GM18868 (cell line): ENCODE measurements around the gene MSL2.
"Not testable (repeated sequence)": the region's sequence is repeated elsewhere in the genome, so short reads cannot be mapped to it uniquely, and the experiment has no call there.

ENCODE experiments used
- ATAC-seq: cut with Tn5 transposase; IDR thresholded peaks from one replicate; pipeline ENCODE4 v1.9.1; 2021; ENCODE audit warnings: mild to moderate bottlenecking, moderate library complexity; ENCODE audit not compliant: unreplicated experiment

The MSL2 gene, protein sequence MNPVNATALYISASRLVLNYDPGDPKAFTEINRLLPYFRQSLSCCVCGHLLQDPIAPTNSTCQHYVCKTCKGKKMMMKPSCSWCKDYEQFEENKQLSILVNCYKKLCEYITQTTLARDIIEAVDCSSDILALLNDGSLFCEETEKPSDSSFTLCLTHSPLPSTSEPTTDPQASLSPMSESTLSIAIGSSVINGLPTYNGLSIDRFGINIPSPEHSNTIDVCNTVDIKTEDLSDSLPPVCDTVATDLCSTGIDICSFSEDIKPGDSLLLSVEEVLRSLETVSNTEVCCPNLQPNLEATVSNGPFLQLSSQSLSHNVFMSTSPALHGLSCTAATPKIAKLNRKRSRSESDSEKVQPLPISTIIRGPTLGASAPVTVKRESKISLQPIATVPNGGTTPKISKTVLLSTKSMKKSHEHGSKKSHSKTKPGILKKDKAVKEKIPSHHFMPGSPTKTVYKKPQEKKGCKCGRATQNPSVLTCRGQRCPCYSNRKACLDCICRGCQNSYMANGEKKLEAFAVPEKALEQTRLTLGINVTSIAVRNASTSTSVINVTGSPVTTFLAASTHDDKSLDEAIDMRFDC

GRCh38 chr3:136196064-136196400 is at the start of gene MSL2:
Gene MSL2, minus strand, starts transcription at chr3:136196335. Its CDS starts 1,222 bp downstream, at chr3:136195113.
- ATAC-seq, result no peak

DNA sequence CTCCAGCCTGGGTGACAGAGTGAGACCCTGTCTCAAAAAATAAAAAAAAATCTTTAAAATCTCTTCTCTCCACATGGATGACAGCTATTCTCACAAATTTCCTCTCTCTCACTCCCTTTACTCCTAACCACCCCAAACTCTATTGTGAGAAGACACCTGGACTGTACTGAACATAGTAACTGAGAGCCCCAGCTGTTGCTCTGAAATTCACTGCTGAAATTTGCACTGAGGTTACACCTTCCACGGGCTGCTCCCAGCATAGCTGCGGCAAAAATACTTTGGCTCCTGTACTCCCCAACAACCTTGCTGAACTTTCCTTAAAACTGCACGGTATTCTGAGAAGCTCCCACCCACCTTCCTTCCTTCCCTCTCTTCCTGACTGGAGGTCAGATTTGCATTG is 49.6 kb upstream of the MSL2 start:
- ATAC-seq, result no peak

DNA sequence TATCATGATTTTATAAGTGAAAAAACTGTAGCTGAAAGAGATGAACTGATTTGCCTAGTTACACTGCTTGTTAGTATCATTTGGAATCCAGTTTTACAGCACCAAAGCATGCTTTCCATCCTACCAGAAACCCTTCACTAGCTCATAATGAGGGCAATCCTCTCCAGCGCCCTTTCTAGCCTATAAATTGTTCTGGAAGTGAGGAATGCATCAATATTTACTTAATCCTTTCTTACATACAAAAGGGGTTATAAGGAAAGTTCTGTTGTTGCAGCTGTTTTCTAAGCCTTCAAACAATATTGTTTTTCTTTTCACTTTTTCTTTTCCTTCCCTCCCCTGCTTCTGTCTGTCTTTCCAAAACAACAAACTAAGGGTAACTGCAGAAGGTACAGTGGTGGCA is 43.0 kb upstream of the MSL2 start:
- no peak for ATAC-seq

- no peak for ATAC-seq
These were observed 42.0 kb upstream of the MSL2 start for GRCh38 chr3:136237961-136238649.

DNA sequence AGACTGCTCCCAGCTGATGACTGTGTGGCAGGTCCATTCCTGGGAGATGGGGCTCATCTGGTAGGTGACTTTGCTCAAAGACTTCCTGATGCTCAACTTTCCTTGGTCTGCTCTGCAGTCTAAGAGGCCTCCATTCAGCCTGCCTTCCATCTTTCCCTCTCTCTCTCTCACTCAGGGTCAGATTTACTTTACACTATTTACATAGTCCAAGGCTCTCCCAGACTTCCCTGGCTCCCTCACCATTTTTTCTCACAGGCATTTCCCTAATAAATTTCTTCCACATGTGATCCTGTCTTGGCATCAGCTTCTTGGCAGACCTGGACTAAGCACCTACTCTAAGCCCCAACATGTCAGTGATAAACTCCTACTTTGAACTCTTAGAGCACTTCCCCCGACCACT is 41.0 kb upstream of the MSL2 start:
- no peak for ATAC-seq

DNA sequence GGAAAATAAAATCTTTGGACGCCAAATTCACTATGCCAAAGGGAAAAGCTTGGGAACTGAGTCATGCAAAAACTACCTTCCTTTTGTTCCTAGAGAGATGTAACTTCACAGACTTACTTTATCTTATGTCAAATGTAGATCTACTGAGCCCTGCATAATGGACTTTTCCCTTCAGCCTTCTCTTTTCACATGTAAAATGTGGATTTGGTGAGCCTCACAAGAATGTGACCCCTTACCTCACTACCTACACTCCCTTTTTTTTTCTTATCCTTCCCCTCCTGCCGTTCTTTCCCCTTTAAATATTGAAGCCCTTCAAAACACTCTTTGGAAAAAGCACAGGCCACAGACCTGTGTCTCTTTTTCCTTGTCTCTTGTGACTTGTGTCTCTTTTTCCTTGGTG is 40.0 kb upstream of the MSL2 start:
- ATAC-seq, result no peak

DNA sequence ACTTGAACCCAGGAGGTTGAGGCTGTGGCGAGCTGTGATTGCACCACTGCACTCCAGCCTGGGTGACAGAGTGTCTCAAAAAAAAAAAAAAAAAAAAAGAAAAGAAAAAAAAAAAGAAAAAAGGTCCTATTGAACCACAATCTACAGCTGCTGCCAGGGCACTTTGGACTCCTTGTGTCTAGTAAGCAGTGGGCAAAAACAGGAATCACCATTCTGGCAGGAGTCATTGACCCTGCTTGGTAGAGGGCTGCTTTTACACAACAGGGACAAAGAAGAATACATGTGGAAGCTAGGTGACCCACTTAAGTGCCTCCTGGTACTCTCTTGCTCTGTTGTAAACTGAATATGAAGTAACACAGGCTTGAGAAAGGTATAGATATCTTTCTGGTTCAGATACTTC is 39.4 kb upstream of the MSL2 start:
- ATAC-seq, result no peak

- no peak for ATAC-seq
These were observed 36.3 kb upstream of the MSL2 start for GRCh38 chr3:136232413-136232812.

GRCh38 chr3:136222746-136223145 is 26.6 kb upstream of the MSL2 start:
- ATAC-seq, result not testable (repeated sequence)

DNA sequence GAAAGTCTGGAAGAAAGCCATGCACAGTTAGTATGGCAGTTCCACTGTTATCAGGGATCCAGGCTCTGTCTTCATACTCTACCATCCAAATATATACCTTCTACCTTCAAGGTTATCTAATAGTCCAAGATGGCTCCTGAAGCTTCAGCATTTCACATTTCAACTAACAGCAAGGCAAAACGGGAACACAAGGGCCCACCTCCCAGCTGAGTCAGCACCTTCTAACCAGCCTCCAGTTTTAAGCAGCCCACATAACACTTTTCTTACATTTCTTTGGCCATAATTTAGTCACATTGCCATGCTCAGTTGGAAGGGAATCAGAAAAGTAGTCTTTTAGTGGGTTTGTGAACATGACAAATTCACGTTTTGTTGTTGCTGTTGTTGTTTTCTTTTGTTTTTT is 15.4 kb upstream of the MSL2 start:
- ATAC-seq, result no peak

- ATAC-seq, result no peak
These were observed 13.8 kb upstream of the MSL2 start for GRCh38 chr3:136209921-136210320.

- no peak for ATAC-seq
These were observed 11.5 kb upstream of the MSL2 start for GRCh38 chr3:136207489-136208115.

GRCh38 chr3:136199219-136199618 is 3.1 kb upstream of the MSL2 start:
- not testable (repeated sequence) for ATAC-seq

DNA sequence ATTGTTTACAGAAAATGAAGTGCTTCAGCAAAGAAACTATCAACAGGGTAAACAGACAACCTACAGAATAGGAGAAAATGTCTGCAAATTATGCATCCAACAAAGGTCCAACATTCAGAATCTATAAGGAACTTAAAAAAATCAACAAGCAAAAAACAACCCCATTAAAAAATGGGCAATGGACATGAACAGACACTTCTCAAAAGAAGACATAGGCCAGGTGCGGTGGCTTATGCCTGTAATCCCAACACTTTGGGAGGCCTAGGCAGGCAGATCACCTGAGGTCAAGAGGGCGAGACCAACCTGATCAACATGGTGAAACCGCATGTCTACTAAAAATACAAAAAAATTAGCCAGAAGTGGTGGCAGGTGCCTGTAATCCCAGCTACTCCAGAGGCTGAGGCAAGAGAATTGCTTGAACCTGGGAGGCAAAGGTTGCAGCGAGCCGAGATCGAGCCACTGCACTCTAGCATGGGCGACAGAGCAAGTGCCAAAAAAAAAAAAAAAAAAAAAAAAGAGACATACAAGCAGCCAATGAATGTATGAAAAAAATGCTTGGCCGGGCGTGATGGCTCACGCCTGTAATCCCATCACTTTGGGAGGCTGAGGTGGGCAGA is 2.4 kb upstream of the MSL2 start:
- not testable (repeated sequence) for ATAC-seq

- no peak for ATAC-seq
These were observed 1.1 kb upstream of the MSL2 start for GRCh38 chr3:136197159-136197793.

GRCh38 chr3:136196401-136197158 is 445 bp upstream of the MSL2 start:
- peak; percentile 71 for ATAC-seq

DNA sequence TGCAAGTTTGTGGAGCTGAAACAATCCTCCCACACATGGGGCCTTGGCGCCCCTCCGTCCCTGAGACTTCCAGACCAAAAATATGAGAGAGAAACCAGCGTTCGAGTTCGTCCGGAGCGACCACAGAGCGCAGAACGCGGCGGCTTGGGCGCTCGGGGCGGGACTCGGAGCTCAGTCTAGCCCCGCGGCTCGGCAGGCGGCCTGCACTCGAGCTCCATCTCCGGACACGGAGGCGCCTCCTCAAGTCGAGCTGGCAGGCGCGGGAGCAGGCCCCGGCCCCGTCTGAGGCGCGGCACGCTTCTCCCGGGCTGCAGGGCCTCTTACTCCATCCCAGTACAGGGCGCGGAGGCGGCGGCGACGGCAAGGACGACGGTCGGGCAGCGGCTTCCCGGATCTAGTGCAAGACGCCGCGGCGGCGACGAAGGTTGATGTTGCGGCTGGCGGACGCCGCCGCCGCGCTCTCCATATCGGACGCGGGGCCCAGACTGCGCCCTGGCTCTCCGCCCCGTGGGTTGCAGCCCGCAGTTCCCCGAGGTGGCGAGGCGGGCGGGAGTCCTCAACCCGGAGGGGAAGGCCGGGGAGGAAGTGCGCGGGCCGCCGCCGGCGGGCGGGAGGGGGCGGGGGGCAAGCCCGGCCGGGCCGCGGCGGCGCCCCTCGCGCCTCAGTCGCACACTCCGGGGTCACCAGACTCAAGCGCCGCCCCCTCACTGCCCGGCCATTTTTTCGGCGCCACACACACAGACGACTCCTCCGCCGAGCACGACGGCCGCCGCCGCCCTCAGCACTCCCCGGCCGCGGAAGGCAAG is 674 bp downstream of the MSL2 start:
- ATAC-seq, result peak; percentile 37

GRCh38 chr3:136194409-136195257 is 1.5 kb downstream of the MSL2 start:
- no peak for ATAC-seq
